ENCODE data around the gene NAA80.
"Not testable (repeated sequence)": the region's sequence is repeated elsewhere in the genome, so short reads cannot be mapped to it uniquely, and the experiment has no call there.

The NAA80 gene

GRCh38 chr3:50288387-50289007 lies 10.7 kb downstream of the NAA80 start:
- no peak for DNase-seq

- no peak for DNase-seq
These were observed 11.9 kb downstream of the NAA80 start for GRCh38 chr3:50287262-50287661.

GRCh38 chr3:50286322-50287227 lies 12.6 kb downstream of the NAA80 start:
- DNase-seq: no peak

GRCh38 chr3:50284121-50284520 lies 15.1 kb downstream of the NAA80 start:
- DNase-seq: not testable (repeated sequence)

- DNase-seq: no peak
These were observed 19.8 kb downstream of the NAA80 start for GRCh38 chr3:50279255-50280016.

GRCh38 chr3:50278880-50279224 lies 20.4 kb downstream of the NAA80 start, which contains the start of gene LSMEM2:
Gene LSMEM2, plus strand, starts transcription at chr3:50279087. Its CDS starts 27 bp downstream, at chr3:50279114.
- DNase-seq: no peak

GRCh38 chr3:50278123-50278879 lies 20.9 kb downstream of the NAA80 start:
- DNase-seq: no peak

- DNase-seq: no peak
These were observed 22.5 kb downstream of the NAA80 start for GRCh38 chr3:50276762-50277101.

GRCh38 chr3:50275996-50276761 lies 23.0 kb downstream of the NAA80 start:
- DNase-seq: no peak

- DNase-seq: no peak
These were observed 23.8 kb downstream of the NAA80 start for GRCh38 chr3:50275141-50275995.

GRCh38 chr3:50274371-50275104 lies 24.7 kb downstream of the NAA80 start:
- peak; percentile 72 to 75 for DNase-seq

- no peak for DNase-seq
These were observed 25.5 kb downstream of the NAA80 start for GRCh38 chr3:50273689-50274065.

- peak; percentile 81 to 87 for DNase-seq
These were observed 26.1 kb downstream of the NAA80 start for GRCh38 chr3:50272911-50273688.

- DNase-seq: not testable (repeated sequence)
These were observed 26.7 kb downstream of the NAA80 start for GRCh38 chr3:50272538-50272910.

- no peak for DNase-seq
These were observed 27.8 kb downstream of the NAA80 start for GRCh38 chr3:50271314-50271936.

- DNase-seq: no peak
These were observed 28.6 kb downstream of the NAA80 start for GRCh38 chr3:50270422-50271224.

GRCh38 chr3:50269977-50270413 lies 29.2 kb downstream of the NAA80 start:
- no peak for DNase-seq

GRCh38 chr3:50269460-50269859 lies 29.7 kb downstream of the NAA80 start:
- no peak for DNase-seq
